ENCODE measurements around the gene WDR82.

WDR82 gene

GRCh38 chr3:52305926-52306325 lies 27.5 kb upstream of the WDR82 start:
- DNase-seq = no peak

GRCh38 chr3:52303811-52304210 lies 25.4 kb upstream of the WDR82 start:
- DNase-seq = no peak

GRCh38 chr3:52302426-52303145 lies 24.1 kb upstream of the WDR82 start:
- DNase-seq = no peak

GRCh38 chr3:52299879-52300611 lies 21.6 kb upstream of the WDR82 start:
- DNase-seq = no peak

- no peak for DNase-seq
These were observed 20.9 kb upstream of the WDR82 start for GRCh38 chr3:52299247-52299878.

GRCh38 chr3:52298149-52299098 lies 20.0 kb upstream of the WDR82 start:
- DNase-seq = no peak

DNA sequence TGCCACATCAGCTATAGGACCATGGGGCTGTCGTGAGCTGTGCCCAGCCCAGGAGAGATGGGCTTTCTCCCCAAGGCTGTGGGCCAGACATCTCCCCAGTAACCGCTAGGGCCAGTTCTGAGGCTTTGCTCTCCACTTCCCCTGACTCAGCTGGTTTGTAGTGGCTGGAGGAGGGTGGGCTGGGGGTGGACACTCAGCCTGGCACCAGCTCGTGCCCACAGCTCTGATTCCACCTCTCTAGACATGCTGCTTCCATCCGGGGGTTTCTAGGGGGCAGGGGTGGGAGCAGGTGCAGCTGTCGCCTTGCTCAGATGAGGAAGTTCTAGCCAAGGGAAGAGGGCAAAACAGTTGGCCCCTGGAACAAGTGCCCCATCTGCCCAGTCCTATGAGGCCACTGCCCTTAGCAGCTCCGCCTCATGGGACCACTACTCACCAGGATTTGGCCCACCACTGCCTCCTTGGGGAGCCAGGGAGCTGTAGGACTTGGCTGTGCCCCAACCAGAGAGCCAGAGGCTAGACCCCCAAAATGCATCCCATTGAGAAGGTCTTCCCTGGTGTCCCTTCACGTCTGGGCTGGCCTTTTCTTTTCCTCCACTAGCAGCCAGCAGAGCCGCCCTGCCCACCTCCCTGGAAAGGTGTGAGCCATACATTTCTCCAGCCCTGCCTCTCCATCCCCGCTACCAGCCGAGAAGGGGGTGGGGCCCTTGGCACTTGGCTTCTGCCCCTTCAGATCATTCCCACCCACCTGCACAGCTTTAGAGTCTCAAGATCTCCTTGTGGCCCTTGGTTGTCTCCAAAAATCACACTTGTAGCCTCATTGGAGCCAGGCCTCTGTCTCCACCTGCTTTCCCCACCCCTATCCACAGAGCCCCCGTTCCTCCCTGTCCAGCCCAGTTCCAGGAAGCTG lies 19.0 kb upstream of the WDR82 start:
- DNase-seq = no peak

DNA sequence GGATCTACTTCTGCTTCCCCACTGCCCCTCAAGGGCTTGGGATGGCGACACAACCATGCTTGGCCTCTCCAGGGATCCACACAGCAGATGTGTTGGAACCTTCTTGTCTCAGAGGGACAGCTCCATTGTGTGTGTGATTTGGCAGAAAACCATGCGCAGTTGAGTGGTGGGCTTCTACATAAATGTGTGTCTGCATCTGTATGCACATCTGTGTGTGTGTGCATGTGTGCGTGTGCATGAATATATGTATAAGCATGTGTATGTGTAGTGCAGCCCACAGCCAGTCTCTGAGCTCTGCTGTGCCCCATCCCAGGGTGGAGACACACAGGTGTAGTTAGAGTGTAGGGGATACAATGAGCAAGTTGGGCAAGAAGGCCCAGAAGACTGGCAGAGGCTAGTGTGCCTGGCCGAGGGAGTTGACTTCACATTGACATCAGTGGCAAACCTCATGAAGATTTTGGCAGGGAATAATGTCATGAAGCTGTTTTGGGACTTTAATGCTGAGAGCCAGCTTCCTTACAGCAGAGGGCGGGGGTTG lies 17.3 kb upstream of the WDR82 start:
- no peak for DNase-seq

GRCh38 chr3:52294320-52295150 lies 16.1 kb upstream of the WDR82 start:
- no peak for DNase-seq

DNA sequence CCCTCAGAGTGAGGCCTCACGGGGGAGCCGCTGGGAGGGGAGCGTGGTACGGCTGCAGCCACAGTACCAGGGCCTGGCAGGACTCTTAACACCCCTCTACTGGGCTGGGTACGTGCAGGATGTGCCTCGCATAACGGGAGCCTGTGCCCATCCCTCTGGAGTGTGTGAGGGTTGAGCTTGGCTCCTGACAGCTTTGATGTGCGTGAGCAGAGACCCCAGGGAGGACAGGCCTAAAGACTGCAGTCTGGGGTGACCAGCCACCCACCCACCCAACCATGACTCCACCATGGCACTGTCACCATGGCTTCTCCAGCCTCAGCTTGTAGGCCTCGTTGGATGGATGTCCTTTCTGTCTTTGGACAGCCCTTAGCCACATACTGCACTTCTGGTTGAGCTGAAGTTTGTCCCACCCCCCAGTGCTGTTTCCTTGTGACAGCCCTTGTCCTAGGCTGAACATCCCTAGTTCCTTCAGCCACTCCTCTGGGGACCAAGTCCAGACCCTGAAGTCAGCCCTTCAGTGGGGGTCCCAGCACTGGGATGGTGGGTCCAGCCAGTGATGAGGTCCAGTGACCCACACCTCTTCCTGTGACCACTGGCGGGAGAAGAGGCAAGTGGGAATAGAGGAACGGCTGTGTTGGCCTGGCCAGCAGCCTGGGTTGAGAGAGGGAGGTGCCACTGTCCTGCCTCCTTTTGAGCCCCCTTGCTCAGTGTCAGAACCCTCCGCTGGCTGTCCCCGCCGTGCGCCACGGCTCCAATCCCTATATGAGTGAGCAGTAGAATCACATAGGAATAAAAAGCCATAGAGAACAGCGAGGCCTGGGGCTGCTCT lies 15.3 kb upstream of the WDR82 start:
- DNase-seq = no peak

GRCh38 chr3:52292247-52293065 lies 14.0 kb upstream of the WDR82 start:
- no peak for DNase-seq

DNA sequence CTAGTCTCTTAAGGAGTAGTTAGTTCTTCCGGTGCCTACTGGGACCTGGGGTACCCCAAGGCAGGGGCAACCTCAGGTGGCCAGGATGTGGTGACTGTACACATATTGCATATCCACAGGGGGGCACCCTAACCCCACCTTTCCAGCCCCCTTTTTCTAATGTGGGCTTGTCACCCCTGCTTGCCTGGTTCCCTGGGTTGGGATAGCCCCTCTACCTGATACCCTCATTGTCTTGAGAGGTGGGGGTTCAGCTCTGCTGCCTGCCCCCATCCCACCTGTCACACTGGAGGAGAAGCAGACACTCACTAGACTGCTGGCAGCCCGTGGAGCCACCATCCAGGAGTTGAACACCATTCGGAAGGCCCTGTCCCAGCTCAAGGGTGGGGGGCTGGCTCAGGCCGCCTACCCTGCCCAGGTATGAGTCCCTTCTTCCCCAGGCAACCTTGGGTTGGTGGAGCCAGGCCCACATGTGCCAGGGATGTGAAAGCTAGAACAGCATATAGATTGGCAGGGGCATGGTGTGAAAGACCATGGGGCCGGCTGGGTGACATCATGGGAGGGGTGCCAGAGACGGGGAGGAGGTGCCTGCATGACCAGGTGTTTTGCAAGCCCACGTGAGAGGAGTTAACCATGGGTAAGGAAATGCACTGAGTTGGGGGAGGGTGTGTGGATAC lies 13.2 kb upstream of the WDR82 start:
- no peak for DNase-seq

- no peak for DNase-seq
These were observed 12.4 kb upstream of the WDR82 start for GRCh38 chr3:52290596-52291507.

GRCh38 chr3:52289747-52290595 lies 11.5 kb upstream of the WDR82 start:
- DNase-seq = no peak

GRCh38 chr3:52289338-52289746 lies 10.9 kb upstream of the WDR82 start:
- DNase-seq = no peak

DNA sequence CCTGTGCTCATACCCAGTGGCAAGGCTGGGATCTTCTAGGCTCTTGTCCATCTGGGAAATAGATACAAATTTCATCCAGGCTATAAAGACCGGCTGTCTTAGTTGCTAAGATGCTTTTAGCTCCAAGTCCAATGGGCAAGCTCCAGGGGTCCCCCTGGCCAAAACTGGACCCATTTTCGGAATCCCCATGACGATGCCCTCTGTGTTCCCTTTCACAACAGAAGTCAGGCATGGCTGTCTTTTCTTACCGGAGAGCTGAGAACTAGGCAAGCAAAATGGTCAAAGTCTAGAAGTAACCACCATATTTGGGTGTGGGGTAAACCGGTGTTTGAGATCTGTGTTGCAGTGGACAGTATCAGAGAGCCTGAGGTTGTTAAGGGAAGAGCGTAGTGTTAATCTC lies 10.2 kb upstream of the WDR82 start:
- DNase-seq = no peak

All from SW 1271 (cell line).